Fibroblast of peridontal ligament (primary cell): ENCODE measurements around the gene ACVR1C.
A peak's percentile ranks its signal among the peaks of the same experiment; 100 is the strongest.

Source experiments
- DNase-seq: peaks from one replicate; pipeline ENCODE4 v3.0.0-alpha.2; 2010; ENCODE audit errors: extremely low read depth

The ACVR1C gene

DNA sequence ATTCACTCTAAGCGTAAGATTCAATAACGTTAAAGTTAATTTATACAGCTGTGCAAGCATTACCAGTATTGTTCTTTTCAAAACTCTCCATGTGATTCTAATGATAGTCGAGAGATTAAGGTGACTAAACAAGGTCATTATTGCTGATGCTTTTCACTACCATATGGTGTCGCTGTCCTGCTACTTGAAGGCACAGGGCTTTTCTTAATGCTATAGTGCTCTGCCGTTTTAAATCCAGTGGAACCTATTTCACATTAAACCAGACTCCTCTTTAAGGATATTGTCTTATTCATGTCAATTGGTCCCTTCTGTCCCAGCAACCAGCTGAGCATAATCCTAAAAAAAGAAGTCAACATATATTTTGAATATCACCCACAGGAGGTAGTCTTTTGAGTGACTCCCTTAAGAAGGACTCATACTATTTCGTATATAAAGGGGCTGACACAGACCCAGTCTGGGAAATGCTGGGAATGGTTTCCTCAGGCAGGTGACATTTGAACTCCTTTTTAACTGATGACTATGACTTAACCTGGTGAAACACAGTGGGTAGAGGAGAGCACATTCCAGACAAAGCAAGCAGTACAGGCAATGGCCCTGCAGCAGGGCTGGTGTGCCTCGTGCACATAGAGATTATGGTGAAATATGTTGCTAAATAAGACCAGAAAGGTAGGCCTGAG lies 130.9 kb downstream of the ACVR1C start:
- peak; percentile 63 for DNase-seq

GRCh38 chr2:157492189-157492773 lies 136.4 kb downstream of the ACVR1C start:
- peak; percentile 75 for DNase-seq

DNA sequence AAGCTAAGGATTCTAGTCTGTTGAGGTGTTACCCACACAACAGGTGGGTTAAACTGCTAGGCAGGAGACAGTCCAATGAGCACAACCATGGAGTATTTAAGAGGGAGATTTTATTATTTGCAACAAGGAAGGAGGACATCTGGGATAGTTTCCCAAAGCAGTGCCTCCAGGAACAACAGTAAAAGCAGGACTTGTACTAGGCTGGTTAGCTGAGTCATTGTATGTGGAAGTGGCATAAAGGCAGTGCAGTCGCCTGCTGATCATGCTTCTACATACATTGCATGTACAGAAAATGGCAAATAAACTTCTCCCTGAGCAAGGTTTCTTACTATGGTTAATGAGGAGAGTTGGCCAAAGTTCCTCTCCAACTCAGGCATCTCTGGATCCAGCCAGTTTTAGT lies 138.7 kb downstream of the ACVR1C start:
- no peak for DNase-seq

DNA sequence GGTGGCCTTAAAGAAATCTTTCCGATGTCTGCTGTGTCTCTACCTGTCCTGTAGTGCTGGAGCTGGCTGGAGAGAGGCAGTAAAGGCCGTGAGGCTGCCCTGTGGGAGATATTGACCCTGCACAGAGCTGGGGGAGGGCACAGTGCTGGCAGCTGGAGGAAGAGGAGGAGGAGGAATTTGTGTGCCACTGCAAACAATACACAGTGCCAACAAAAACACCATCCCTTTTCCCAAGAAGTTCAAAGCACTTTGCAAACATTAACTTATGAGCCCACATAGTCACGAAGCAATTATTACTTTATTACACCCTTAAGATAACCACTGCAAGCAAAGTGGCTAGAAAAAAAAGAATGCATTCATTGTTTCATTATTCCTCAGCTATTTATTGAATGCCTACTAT lies 139.8 kb downstream of the ACVR1C start:
- DNase-seq = no peak

DNA sequence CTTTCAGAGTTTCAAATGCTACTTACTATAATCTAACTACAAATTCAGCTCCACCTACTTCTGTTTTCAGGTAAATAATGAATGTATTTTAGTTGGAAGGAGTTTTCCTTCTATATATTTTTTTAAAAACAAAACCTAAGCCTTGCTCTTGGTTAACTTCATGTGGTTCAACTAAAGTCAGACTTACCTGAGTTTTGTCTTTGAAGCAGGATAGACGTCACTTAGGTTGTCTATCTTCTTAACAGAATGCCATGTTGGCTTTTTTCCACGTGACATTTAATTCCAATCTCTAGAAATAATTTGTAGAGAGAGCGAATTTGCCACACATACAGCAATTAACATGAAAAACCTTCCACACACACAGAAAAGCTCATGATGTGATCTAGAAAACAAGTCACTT lies 140.9 kb downstream of the ACVR1C start:
- no peak for DNase-seq

- DNase-seq = no peak
These were observed 141.4 kb downstream of the ACVR1C start for GRCh38 chr2:157487271-157487610.

GRCh38 chr2:157486596-157487270 lies 141.9 kb downstream of the ACVR1C start:
- DNase-seq = peak; percentile 61

DNA sequence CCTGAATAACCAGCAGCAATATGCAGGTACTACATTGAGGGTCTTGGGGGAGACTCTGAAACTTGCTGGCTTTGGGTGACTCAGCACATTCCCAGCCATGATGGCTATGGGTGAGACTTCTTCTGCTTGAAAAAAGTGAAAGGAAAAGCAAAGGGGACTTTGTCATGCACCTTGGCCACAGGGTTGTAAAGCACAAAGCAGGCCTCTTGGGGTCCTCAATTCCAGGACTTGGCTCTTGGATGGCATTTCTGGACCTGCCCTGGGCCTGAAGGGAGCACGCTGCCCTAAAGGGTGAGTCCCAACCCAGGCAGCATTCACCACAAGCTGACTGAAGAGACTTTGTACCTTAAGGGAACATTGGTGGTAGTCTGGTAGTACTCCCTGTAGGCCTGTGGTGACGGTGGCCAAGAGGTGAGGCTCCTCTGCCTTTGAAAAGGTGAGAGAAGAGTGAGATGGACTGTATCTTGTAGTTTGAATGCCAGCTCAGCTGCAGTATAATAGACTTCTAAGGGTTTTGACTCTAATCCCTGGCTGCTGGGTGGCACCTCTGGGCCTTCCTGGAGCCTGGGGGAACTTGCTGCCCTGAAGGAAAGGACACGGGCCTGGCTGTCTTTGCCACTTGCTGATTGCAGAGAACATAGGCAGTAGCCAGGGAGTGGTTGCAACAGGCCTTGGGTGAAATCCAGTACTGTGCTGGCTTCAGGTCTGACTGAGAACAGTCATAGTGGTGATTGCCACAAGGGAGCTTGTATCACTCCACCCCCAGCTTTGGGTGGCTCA lies 148.3 kb downstream of the ACVR1C start:
- peak; percentile 89 for DNase-seq

- DNase-seq = no peak
These were observed 149.3 kb downstream of the ACVR1C start for GRCh38 chr2:157479081-157480027.

- DNase-seq = no peak
These were observed 150.7 kb downstream of the ACVR1C start for GRCh38 chr2:157477919-157478318.

DNA sequence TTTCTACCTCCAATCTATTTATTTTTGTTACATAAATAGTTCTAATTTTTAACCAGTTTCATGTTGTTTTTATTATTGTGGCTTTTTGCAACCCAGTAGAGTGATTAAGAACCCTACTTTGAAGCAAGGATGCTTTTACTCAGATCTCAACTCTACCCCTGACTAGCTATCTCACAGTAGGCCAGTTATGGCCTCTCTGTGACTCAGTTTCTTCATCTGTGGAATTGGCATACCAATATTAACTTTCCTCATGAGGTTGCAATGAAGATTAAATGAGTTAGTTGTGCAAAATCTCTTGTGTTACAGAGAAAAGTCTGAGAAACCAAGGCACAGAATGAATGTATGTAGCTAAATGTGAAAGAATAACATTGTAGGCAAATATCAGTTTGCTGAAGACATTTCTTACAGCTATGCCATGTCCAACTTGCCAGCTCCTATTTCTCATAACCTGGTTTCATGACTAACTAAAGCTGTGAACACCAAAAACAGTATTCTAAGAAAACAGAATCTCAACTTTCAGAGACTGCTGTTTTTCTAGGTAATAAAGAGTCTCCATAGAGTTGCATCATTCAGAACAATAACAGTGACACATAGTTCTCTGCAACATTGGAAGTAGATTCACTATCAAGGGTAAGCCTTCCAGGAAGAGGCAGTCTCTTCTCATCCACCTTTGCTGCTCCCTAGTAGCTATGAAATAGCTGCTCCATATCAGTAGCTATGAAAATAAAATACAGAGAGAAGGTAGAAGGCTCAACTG lies 151.5 kb downstream of the ACVR1C start:
- DNase-seq = peak; percentile 48
